Kidney epithelial cell (primary cell): ENCODE data around the gene CMKLR1. TPM values are rescaled to one million over a fixed set of nuclear protein-coding genes. Genes with fewer than 3 reads are reported as not detected.

ENCODE experiments used
- DNase-seq: peaks from one replicate; pipeline ENCODE4 v3.0.0-alpha.2; 2010; ENCODE audit warnings: low read depth
- H3K27me3 ChIP-seq: 2 replicates; pipeline ENCODE4 v1.6.0; 2011; ENCODE audit warnings: low read length; ENCODE audit not compliant: control insufficient read depth, insufficient read depth
- H3K36me3 ChIP-seq: 2 replicates; pipeline ENCODE4 v1.5.1; 2011; ENCODE audit warnings: low read length; ENCODE audit not compliant: control insufficient read depth, insufficient read depth
- H3K4me3 ChIP-seq: 2 replicates; pipeline ENCODE4 v1.5.1; 2011; ENCODE audit warnings: low read depth, mild to moderate bottlenecking, control low read depth, low read length
- CTCF ChIP-seq: IDR thresholded peaks from 2 replicates; pipeline ENCODE4 v1.5.1; 2011; ENCODE audit warnings: mild to moderate bottlenecking, moderate library complexity, low read length, control low read depth, inconsistent platforms; ENCODE audit not compliant: insufficient read depth, poor library complexity, severe bottlenecking
- total RNA-seq: library from RNA; depleted of rRNA; stranded (reverse); fragments of >200 nt; gene quantifications from 2 replicates; pipeline ENCODE4 v1.2.3, GENCODE V29; 2015

CMKLR1 gene
- total RNA-seq, 1 donor from 2014 or later: 1.4 TPM

- Histone ChIP-seq H3K4me3 (no peak overlapping the region), H3K36me3 (no peaks in the 10 kb centered on the region), H3K27me3 (no peaks in the 10 kb centered on the region)
- TF ChIP-seq CTCF: no peak
- no peak for DNase-seq
These were observed 16.0 kb upstream of the CMKLR1 start for GRCh38 chr12:108355069-108355468.

- no peaks in the 10 kb centered on the region for H3K27me3 ChIP-seq
- TF ChIP-seq CTCF: no peak
- no peak for DNase-seq
These were observed 13.5 kb upstream of the CMKLR1 start for GRCh38 chr12:108352591-108352990.

GRCh38 chr12:108350511-108350910 is 11.4 kb upstream of the CMKLR1 start:
- TF ChIP-seq CTCF: no peak
- H3K4me3 ChIP-seq: no peak overlapping the region
- H3K36me3 ChIP-seq: no peaks in the 10 kb centered on the region
- H3K27me3 ChIP-seq: no peaks in the 10 kb centered on the region
- DNase-seq: no peak

More at GRCh38 chr12:108352591-108352990, 13.5 kb upstream of the CMKLR1 start:
- Histone ChIP-seq H3K4me3 (no peak overlapping the region), H3K36me3 (no peaks in the 10 kb centered on the region)

- TF ChIP-seq CTCF: no peak
- Histone ChIP-seq H3K27me3 (no peaks in the 10 kb centered on the region), H3K36me3 (no peaks in the 10 kb centered on the region), H3K4me3 (no peak overlapping the region)
- no peak for DNase-seq
These were observed 10.2 kb upstream of the CMKLR1 start for GRCh38 chr12:108349278-108349688.

- TF ChIP-seq CTCF: no peak
- H3K4me3 ChIP-seq: no peak overlapping the region
- no peaks in the 10 kb centered on the region for H3K36me3 ChIP-seq
- DNase-seq: no peak
- no peaks in the 10 kb centered on the region for H3K27me3 ChIP-seq
These were observed 9.7 kb upstream of the CMKLR1 start for GRCh38 chr12:108348842-108349241.
